GM12874 (cell line): ENCODE measurements around the gene PLCH1.

Experiments
- CTCF ChIP-seq: IDR thresholded peaks from 2 replicates; pipeline ENCODE4 v1.5.1; 2011; ENCODE audit warnings: low read depth, mild to moderate bottlenecking, control low read depth, low read length, moderate library complexity; ENCODE audit not compliant: insufficient read depth

The PLCH1 gene

GRCh38 chr3:155497930-155498647 lies 246.8 kb downstream of the PLCH1 start:
- TF ChIP-seq CTCF: no peak

- no peak for TF ChIP-seq CTCF
These were observed 248.7 kb downstream of the PLCH1 start for GRCh38 chr3:155496206-155496605.

GRCh38 chr3:155495387-155495786 lies 249.5 kb downstream of the PLCH1 start:
- TF ChIP-seq CTCF: no peak

DNA sequence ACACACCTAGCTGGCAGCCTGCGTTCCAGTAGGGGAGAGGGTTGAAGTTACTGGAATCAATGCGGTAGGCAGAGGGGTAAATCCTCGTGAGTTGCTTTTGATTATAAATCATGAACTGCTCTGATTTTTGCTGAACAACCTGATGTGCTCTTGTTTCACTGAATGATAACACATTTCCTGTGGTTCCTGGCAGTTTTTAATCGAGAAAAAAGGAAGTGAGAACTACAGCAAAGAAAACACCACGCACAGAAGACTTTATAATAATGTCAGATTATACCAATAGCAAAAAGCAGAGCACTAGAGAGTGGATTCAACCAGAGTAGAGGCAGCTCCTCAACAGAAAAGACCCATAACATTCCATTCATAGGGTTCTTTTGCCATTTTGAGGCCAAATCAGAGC lies 250.5 kb downstream of the PLCH1 start:
- TF ChIP-seq CTCF: no peak

DNA sequence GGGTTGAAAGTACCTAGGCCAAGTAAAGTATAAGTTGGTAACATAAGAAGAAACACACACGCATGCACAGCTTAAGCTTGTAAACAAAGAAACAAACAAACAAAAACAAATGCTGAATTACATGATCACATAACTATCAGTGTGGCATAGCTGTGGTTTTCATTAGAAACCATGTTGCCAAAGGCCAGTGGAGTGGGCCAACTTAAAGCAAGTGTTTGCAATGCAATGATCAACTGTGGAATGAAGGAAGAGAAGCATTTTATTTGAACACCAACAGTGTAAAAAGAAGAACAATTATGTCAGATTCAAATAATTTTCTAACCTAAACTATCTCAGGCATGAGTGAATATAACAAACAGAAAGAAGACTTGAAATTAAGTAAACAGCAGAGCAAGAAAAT lies 252.0 kb downstream of the PLCH1 start:
- TF ChIP-seq CTCF: no peak

GRCh38 chr3:155491696-155492095 lies 253.2 kb downstream of the PLCH1 start:
- peak; percentile 7; the same call in 1 of the 2 replicates for TF ChIP-seq CTCF

GRCh38 chr3:155488671-155489070 lies 256.2 kb downstream of the PLCH1 start:
- no peak for TF ChIP-seq CTCF
